Measurements from ENCODE around the gene C2CD3.

The C2CD3 gene, protein sequence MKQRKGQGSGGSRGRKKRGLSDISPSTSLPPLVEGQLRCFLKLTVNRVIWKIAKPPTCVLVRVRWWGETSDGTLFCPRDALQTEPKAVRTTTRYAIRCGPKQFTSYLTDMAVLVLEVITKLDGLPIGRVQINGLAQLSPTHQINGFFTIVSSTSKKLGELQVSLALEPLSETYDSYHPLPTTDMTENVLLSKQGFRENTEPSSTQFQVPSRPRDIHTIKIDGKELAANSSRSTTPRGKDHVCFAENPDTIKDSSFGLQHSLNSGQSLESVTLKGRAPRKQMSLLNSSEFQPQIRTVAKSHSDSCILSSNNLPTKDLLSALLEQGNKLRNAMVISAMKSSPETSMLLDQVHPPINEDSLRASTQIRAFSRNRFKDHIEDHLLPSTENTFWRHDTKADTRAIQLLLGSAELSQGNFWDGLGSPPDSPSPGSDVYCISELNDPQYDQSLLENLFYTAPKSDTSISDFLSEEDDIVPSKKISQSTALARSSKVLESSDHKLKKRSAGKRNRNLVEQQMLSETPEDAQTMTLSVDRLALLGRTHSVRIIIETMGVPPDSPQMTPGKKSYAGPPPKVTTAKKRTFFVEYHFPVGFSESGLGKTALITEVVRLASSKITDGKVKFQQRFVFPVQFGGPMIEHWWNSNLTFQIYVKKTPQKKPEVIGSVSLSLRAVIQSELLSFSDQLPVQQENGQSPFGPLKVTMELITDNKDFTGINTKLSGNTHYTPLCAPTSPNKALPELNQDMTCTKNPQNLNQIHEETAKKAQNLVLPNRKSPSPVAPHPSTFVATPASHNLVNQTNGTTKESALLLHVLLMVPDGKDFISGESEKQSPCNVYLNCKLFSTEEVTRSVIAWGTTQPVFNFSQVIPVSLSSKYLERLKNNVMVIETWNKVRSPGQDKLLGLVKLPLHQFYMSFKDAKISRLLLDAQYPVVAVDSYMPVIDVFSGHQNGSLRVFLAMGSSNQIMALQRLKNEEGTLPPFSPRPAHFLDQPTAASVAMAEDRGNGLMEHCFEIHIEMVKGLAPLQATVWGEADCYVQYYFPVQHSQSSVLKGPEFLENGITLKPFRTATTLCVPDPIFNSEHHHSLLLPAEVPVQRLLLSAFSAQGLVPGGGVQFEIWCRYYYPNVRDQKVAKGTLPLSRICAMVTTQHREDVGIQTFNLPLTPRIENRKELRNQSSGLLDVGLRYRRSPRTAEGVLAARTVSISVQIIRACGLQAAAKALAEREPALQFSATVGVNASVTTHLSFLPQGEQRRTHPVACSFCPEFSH (N-terminal part only)

DNA sequence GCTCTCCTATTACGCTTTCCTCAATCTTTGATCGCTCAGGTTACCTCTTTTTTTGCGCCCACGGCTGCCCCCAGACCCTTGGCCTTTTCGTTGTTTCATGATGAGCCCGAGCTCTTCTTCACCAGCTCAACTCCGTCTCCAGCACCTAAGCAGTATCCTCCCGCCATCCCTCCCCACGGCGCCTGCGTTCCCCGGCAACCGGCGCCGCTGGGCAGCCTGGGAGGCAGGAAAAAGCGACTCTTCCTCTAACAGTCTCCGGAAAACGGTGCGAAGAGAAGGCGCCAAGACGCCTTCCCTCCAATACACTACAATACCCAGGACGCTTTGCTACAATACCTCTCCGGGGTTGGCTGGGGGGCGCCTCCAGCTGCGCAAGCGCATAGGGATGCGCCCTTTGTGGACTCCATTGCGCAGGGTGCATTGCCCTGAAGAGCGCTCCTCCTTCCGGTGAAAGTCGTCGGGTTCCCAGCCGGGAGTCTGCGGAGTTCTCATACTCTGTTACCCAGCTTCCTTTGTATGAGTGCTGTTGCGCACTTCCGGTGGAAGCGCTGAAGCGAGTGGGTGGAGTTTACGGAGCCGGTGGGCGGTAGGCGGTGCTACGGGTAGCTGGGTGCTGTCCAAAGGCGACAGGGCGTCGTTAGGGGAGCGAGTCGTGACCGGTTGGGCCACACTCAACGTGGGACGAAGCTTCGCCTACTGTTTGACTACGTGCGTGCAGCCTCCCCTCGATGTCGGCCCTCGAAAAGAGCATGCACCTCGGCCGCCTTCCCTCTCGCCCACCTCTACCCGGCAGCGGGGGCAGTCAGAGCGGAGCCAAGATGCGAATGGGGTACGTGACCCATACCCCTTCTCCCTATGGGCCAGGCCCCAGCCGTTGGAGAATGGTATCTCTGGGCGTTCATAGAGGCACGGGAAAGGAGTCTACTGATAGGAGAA lies at the start of gene C2CD3, which contains the start of gene PPME1:
C2CD3 (minus strand) TSS at position 309 of the 936 bp plus-strand sequence; CDS start at position 99, 210 bp downstream.
PPME1 (plus strand) TSS at position 596 of the 936 bp plus-strand sequence; CDS start at position 729, 133 bp downstream.
- peak; percentile 95 for FAIRE-seq

- no peak for FAIRE-seq
Observed at GRCh38 chr11:74220376-74220775, 49.6 kb upstream of the C2CD3 start.

- FAIRE-seq: no peak
Observed at GRCh38 chr11:74212533-74212932, 41.7 kb upstream of the C2CD3 start.

DNA sequence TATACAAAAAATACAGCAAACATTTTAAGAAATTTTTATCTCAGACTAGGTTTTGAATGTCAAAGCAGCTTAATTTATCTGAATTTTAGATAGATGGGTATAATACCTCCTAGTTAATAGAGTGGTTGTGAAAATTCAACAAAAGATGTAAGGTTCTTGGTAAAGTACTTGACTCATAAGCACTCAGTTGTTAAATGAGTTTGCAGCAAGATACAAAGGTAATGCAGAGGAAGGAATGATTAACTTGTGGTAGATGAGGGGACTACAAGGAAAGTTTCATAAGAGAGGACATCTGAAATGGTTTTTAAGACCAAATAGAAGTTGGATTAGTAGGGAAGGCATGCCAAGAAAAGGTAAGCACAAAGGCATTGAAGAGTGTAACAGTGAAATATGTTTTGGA lies 37.7 kb upstream of the C2CD3 start:
- FAIRE-seq: no peak

- no peak for FAIRE-seq
Observed at GRCh38 chr11:74206746-74207145, 35.9 kb upstream of the C2CD3 start.

DNA sequence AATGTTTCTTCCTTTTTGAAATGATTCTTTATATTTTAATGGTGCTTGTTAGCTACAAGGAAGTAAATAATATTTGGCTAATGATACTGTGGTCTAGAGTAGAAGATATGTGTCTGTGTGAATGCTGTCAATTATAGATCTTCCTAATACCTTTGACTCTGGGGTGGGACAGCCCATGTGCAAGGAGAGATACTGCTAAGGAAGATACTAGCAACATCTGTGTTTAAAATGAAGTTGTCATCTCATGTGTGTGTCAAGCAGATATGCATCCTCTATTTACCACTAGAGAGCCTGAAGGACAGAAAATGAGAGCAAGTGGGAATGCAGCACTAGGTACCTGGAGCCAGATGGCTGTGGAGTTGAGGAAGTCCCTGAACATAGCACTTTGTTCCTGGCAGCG lies 34.4 kb upstream of the C2CD3 start:
- FAIRE-seq: no peak

DNA sequence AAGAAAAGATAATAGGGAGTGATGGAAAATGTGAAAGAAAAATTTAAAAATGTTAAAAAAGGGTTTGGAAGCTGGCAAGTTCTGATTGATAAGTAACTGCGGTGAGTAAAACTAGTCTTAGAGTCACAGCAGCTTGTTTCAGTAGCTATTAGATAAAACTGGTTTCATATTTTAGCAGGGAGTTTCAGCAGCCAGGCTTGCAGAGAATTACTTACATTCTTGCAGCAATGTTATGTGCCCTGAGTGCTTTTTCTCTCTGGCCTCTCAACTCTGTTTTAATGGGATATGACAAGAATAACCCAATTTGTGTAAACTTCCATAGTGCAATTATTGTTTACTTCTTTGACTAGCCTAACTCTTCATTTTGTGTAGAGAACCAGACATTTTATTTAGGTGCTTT lies 33.9 kb upstream of the C2CD3 start:
- FAIRE-seq: no peak

DNA sequence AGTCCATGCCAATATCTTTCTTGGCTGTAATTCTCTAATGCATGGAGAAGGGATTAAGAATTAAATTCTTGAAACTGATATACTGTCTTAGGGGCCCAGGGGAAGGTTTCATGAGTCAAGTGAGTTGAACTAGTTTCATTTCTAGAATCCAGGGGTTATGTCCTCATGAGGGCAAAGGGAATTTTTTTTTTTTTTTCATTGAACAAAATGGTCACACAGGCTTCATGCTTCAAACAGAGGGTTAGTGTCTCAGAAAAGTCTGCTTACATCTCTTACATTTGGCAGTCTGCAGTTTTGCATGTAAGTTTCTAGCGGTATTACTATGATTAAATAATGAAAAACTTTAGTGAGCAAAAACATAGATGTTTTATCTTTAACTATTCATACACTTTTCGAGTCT lies 33.2 kb upstream of the C2CD3 start:
- FAIRE-seq: no peak

DNA sequence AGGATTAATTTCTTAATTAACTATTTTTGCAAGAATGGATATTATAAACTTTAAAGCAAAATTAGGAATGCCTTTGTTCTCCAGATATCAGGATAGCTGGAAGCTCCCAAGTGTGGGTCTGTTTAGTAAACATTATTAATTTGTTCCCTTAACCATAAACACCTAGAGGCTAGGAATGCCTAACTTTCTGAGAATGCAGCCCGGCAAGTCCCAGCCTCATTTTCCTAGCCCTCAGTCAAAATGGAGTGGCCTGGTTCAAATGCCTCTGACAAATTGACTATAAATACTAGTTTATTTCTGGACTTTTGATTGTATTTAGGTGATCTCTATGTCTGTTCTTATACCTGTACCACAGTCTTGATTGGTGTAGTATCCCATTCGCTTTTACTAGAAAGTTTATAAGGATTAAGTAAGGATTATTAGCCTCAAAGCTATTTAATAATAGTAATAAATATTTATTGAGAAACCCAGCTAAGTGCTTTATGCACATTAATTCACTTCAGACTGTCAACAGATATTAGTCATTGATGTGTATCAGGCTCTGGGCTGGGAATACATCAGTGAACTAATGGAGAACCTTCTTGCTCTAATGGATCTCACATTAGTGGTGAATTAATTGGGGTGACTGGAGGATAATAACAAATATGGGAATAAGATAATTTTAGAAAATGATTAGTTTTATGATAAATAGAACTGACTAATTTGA lies 26.1 kb upstream of the C2CD3 start:
- no peak for FAIRE-seq

- FAIRE-seq: no peak
Observed at GRCh38 chr11:74195828-74196227, 25.0 kb upstream of the C2CD3 start.

- FAIRE-seq: no peak
Observed at GRCh38 chr11:74185695-74186094, 14.9 kb upstream of the C2CD3 start.

DNA sequence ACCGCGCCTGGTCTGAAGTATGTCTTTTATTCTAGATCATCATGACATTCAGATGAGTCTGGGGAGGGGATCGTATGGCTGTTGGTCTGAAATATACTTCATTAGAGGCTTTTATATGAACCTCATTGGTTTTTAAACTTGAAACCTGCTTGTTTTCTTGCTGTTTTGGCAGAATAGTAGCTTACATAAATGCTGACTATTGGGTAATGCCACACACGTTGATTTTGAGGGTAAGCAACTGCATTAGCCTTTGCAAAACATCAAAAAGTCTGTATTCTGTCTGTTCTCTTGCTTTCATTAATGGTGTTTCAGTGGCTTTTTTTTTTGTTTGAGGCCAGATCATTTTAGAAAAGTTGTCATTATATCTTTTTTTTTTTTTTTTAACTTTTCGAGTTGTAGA lies 14.5 kb upstream of the C2CD3 start:
- no peak for FAIRE-seq

DNA sequence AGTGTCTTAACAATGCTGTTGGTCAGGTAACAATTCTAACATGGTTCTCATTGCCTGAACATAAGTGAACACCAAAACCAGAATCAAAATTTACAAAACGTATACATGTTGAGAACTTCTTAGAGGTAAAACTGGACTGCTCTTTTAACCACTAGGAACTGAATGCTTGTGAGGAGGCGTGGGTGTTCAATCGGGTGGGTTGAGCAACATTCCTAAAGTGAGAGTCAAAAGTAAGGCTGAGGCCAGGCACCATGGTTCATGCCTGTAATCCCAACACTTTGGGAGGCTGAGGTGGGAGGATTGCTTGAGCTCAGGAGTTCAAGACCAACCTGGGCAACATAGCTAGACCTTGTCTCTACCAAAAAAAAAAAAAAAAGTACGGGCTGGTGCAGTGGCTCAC lies 11.8 kb upstream of the C2CD3 start:
- no peak for FAIRE-seq

DNA sequence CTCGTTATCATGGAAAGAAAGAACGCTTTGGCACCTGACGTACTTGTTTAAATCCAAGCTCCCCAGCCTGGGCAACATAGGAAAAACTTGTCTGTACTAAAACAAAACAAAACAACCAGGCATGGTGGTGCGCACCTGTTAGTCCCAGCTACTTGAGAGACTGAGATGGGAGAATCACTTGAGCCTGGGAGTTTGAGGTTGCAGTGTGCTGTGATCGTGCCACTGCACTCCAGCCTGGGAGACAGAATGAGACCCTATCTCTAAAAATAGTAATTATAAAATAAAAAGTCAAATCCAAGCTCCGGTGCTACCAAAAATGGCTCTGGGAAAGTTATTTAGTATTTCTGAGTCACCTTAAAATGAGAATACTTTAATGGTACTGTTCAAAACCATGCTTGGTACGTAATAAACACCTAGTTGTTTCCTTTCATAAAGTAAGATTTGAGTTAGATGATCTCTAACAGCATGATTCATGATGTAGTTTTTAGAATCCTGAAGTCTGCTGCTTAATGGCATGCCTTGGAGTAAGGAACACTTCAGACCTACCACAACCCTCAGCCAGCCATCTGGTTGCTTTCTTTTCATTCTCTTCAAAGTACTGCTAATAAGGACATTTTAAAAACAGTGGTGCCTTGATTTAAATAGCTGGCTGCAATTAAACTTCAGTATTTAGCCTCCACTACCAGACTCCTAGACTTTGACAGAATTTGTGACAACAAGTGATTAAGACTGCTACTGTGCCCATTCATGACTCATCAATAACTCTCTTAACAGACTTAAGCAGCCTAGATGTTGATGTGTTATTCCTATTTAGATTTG lies 8.6 kb upstream of the C2CD3 start:
- no peak for FAIRE-seq

GRCh38 chr11:74175920-74176319 lies 5.1 kb upstream of the C2CD3 start:
- FAIRE-seq: no peak

DNA sequence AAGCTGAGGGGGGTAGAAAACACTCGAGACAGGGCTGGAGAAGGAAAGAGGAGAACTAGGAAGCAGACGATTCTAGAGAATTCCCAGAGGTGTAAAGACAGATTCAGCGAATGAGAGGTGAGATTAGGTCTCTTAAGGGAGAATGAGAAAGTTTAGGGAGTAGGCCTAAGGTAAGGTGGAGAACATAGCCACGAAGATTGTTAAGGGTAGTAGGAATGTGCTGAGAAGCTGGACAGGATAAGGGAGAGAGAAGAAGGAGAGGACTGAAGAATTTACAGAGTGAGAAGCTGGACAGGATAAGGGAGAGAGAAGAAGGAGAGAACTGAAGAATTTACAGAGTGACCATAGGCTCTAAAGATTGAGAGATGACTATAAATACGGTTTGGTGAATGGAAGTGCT lies 1.2 kb upstream of the C2CD3 start:
- FAIRE-seq: no peak

DNA sequence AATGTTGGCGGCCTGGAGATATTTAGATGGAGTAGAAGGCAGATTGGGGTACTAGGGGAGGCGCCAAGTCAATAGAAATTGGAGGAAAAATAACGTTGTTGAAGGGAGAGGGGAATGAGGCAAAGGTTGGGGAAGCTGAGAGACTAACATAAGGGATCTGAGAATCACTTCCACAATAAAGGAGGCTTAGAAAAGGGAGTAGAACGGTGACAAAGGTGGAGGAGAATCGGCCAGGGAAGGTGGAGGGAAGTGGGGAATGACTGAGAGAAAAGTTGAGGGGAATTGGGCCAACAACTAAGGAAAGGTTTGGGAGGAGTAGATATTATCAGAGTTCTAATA lies 797 bp upstream of the C2CD3 start:
- FAIRE-seq: no peak

DNA sequence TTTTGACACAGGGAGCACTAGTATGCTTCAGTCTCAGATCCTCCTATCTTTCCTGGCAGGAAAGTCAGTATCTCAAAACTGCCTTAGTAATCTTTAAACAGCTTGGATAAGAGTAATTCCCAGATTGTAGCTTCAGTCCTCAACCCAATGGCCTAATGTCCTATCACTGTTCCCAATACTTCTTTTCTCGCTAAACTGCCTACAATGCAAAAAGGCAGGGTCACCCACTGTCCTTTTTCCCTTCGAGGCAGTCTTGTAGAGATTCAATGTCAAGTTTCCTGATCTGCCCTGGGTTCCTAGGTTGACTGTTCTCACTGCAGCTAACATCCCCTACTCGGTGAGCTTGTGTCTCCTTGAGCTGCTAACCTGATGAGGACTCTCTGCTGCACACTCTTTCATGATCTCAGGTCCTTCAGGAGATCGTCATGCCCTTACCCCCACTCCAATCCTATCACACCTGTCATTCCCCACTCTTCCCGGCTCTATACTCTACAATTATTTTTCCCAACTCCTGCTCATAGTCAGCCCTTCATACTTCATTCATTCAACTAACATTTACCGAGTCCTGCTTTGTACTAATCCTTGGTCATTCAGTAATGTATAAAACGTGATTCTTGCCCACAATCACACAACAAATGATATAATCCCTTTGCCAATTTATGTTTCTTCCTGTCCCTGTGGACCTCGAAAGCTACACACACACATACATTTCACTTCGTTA lies 904 bp downstream of the C2CD3 start:
- FAIRE-seq: peak; percentile 15

- no peak for FAIRE-seq
Observed at GRCh38 chr11:74168838-74169237, 2.0 kb downstream of the C2CD3 start.
